ENCODE data around the gene SPATA20.

SPATA20 gene

DNA sequence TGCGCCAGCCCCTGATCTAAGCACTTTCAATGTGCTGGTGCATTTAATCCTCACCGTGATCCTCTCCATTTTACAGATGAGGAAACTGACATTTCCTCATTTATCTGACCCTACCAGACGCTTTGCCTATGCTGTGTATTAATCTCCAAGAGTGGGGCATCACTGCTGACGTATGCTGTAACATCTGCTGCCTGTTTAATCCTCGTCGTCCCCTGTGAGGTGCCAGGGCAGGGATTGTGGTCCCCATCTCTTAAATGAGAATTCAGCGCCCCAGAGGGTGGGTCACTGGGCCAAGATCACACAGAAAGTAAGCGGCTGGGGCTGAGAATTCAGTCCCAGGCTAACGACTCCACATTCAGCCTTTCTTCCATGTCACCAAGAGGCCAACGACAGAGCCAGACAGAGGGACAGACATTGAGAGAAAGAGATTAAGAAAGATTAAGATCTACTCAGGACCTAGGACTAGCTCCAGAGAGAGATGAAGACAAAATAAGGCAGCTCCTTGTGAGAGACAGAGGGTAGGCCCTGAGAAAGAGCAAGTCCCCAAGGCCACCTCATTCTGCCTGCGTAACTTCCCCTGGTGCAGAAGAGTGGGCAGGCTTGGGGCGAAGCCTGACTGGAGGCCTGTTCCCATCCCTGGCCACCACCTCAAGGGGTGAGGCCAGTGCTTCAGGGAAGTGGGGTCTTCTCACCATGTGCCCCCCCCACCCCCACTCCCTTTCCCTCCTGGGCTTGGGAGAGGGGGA is 27.1 kb downstream of the SPATA20 start:
- no peak for DNase-seq (ENCODE audit: low read depth in 1 of 2, low spot score in 1 of 2)

DNA sequence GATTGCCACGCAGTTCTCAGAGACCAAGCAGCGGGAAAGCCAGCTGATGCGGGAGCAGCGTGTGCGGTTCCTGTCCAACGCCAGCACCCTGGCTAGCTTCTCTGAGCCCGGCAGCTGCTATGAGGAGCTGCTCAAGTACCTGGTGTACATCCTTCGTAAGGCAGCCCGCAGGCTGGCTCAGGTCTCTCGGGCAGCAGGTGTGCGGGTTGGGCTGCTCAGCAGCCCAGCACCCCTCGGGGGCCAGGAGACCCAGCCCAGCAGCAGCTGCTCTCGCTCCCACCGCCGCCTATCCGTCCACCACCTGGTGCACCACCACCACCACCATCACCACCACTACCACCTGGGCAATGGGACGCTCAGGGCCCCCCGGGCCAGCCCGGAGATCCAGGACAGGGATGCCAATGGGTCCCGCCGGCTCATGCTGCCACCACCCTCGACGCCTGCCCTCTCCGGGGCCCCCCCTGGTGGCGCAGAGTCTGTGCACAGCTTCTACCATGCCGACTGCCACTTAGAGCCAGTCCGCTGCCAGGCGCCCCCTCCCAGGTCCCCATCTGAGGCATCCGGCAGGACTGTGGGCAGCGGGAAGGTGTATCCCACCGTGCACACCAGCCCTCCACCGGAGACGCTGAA is 28.7 kb downstream of the SPATA20 start:
- DNase-seq (ENCODE audit: low read depth in 1 of 2, low spot score in 1 of 2) = no peak

DNA sequence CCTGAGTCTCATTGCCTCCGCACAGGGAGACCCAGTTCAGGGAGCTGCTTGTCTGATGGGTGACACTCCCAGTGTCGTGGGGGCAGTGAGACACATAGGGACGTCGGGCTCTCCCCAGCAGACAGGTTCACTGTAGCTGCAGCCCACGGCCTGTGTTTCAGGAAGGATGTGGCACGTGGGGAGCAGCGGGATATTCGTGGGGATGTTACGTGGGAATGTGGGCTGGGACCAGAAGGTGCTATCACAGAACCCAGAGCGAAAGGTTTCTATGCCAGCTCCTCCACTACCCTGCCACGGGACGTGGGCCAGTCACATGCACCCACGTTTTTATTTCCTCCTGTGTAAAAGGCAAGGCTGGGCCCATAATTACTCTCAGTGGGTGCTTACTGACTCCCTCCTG is 29.9 kb downstream of the SPATA20 start:
- no peak for DNase-seq (ENCODE audit: low read depth in 1 of 2, low spot score in 1 of 2)

DNA sequence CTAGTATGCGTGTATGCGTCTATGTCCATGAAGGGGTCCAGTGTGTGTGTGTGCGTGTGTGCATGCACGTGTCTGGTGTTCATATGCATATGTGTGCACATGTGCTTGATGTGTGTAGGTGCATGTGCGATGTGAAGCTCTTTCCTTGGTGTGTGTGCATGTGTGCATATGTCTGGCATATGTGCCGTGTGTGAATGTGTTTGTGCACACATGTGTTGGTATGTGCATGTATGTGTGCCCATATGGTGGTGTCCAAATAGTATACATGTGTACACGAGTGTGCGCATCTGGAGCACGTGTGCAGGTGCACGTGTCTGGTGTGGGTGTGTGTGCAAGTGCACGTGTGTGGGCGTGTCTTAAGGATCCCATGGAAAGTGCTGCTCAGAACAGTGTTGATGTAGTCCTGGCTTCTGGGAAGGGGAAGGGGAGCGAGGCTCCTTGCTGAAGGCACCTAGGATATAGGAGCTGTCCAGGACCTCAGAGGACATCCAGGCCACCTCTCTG is 30.5 kb downstream of the SPATA20 start:
- DNase-seq (ENCODE audit: low read depth in 1 of 2, low spot score in 1 of 2) = no peak

DNA sequence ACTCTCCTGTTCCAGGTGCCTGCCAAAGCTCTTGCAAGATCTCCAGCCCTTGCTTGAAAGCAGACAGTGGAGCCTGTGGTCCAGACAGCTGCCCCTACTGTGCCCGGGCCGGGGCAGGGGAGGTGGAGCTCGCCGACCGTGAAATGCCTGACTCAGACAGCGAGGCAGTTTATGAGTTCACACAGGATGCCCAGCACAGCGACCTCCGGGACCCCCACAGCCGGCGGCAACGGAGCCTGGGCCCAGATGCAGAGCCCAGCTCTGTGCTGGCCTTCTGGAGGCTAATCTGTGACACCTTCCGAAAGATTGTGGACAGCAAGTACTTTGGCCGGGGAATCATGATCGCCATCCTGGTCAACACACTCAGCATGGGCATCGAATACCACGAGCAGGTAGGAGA is 31.2 kb downstream of the SPATA20 start:
- no peak for DNase-seq (ENCODE audit: low read depth in 1 of 2, low spot score in 1 of 2)

DNA sequence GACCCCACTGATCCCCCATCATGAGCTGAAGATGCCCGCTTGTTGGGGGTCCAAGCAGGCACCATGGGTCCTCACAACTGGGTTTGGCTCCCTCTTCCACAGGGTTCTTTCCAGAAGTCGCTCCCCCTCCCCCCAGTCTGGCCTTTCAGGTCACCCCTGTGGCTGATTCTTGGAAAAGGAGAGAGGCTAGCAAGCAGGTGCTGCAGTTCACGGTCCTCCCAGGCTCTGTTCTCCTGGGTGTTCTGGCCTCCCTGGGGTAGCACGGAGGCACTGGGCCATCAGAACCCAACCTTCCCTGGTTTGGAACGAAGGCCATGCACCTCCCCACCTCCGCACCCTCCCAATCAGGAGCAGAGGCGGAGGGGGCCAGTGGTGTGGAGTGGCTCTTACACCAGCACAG is 32.4 kb downstream of the SPATA20 start:
- DNase-seq (ENCODE audit: low read depth in 1 of 2, low spot score in 1 of 2) = no peak

DNA sequence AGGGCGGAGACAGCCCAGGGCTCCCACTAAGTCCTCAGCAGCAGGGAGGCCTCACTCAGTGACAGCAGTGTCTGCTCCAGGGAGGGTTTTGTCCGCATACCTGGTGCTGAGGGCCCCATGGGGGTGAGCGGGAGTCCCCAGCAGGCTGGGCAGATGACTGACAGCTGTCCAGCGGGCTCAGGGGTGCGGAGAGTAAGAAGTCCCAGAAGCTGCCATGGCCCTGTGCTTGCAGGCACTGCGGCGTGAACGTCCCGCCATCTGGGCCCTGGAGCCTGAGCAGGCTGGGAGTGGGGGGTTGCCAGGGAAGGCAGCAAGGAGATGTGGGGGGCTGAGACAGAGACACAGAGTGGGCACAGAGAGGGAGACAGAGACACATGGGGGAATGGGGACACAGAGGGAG is 33.7 kb downstream of the SPATA20 start:
- no peak for DNase-seq (ENCODE audit: low read depth in 1 of 2, low spot score in 1 of 2)

DNA sequence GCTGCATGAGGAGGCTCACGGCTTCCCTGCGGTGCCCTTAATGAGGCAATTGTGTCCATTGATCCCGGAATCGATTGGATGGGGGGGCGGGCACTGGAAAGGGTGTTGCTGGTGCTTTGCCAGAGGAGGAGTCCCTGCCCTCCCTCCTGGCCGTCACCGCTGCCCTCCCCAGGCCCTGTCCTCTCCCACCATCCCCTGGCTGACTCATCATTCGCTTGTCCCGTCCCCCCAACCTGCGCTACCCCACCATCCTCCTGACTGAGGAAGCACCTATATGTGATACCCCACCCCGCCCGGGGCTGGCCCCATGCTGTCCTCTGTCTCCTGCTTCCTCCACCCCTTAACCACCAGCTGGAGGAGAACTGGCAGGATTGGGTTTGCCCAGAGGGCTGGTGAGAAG is 34.3 kb downstream of the SPATA20 start:
- DNase-seq (ENCODE audit: low read depth in 1 of 2, low spot score in 1 of 2) = no peak

DNA sequence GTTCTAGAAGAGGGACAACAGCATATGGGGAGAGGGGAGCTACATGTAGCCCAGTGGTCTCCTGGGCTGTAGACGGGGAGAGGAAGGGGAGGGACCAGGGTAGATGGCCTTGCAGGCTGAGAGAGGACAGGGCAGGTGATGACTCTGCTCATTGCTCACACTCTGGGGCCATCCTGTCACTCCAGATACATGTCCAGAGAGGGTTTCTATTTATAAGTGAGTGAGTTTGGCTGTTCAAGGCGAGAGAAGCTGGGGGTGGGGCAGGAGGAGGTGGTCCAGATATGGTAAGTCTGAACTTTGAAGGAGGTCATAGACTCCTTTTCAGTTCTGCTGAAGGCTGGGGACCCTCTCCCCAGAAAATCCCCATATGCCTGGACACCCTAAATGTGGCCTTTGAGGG is 35.8 kb downstream of the SPATA20 start:
- no peak for DNase-seq (ENCODE audit: low read depth in 1 of 2, low spot score in 1 of 2)

DNA sequence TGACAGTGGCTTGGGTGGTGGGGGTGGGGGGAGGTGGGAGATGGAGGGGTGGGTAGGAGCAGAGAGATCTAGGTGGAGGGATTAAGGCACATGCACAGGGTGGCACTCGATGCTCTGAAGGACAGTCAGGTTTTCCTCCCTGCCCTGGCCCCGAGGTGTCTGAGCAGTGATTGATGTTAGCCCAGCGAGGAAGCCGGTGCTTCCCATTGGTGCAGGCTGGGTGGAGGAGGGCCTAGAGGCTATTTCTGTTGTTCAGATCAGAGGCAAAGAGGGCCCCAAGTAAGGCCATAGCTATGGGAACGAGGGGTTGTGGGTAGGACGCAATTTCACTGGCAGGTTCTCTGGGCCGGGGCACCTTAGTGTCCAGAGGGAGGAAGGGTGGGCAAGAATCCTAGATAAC is 36.7 kb downstream of the SPATA20 start:
- DNase-seq (ENCODE audit: low read depth in 1 of 2, low spot score in 1 of 2) = no peak

DNA sequence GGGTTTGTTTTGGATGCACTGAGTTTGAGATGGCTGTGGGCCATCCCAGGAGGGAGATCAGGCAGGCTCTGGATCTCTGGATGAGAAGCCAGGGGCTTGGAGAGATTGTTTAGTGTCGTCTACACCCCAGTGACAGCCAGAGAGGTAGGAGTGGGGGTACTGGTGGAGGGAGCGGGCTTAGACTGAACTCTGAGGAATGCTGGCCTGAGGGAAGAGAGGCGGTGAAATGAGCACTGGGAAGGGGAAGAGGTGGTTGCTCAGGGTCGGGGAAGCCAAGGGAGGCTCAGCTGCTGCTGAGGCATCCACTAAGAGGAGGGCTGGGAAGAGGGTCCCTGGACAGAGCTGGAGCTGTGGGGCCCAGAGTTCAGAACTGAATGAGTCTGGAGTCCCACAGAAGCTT is 37.1 kb downstream of the SPATA20 start:
- DNase-seq (ENCODE audit: low read depth in 1 of 2, low spot score in 1 of 2) = no peak

DNA sequence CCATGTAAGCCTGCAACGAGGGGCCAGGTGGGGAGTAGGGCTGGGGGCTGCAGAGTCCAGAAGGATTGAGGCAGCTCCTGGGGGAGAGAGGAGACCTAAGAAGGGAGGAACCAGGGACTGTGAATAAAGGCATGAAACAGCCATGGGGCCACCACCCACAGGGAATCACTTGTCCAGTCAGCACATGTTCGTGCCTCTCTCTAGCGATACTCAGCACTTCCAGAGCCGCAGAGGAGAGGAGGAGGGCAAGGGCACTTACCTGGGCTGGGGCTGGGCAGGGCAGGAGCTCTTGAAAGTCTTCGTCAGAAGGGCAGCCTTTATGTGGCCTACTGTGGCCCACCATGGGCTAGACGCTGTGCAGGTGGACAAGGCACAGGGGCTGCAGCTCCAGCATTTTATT is 37.8 kb downstream of the SPATA20 start:
- DNase-seq (ENCODE audit: low read depth in 1 of 2, low spot score in 1 of 2) = no peak

DNA sequence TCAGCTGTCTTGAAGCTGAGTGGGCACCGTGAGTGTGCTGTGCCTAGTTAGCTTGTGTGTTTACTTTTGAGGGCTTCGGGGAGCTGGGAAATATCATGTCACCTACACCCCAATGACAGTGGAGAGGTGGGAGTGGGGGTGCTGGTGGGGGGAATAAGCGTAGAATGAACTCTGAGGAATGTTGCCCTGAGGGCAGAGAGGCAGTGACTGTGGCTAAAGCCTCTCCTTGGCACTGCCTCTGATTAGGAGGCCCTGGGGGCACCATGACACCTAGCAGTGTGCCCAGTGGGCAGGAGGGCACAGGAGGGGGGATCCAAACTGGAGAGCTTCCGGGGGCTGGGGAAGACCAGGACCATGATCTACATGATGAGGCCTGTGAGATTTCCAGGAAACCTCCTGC is 38.4 kb downstream of the SPATA20 start:
- DNase-seq (ENCODE audit: low read depth in 1 of 2, low spot score in 1 of 2) = no peak

DNA sequence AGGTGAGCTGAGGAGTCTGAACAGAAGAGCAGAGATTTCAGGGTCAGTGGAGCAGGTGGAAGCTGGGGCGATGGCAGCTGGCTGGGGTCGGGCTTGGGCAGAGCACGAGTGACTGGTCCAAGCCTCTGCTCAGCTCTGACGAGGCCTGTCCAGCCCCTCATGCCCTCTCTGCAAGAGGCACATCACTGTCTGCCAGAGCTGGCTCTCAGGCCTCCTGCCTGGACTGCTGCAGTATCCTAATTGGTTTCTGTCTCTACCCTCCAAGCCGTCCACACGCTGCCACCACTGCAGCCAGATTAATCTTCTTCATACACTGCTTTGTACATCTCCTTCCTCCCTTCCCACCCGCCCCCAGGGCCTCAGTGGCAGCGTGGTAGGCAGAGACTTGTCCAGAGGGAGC is 38.9 kb downstream of the SPATA20 start:
- DNase-seq (ENCODE audit: low read depth in 1 of 2, low spot score in 1 of 2) = no peak

DNA sequence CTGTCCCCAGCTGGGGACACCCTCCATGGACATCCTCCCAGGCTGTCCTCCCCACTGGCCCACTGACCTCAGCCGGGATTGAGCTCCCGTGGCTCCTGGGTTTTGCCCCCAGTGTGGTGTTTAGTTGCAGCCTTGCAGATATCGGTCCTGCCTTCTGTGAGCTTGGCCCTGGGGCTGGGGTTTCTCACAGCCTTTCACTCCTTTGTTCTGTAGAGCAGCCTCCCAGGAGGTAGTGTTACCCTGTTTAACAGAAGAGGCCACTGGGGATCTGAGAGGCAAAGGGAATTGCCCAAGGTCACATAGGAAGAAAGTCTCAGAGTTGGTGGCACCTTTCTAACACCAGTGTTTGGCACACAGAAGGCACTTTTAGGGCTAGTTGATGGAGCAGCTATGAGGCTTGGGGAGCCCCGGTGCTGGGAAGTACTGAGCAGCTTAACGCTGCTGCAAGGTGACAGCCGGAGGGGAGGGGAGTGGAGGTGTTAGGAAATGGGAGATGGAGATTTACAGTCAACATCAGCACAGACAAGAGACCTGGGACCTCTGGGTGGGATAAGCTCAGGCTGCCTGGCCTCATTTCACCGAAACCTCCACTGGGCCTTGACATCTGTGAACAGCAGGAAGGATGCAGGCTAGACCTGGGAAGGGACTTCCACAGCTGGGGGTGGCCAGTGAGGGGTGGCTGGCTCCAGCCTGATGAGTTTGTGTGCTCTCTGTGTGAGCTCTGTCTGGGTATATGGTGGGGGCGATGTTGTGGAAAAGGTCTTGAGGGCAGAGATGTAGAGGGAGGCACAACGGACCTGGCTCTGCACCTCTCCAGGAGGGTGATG is 39.7 kb downstream of the SPATA20 start:
- no peak for DNase-seq (ENCODE audit: low read depth in 1 of 2, low spot score in 1 of 2)

DNA sequence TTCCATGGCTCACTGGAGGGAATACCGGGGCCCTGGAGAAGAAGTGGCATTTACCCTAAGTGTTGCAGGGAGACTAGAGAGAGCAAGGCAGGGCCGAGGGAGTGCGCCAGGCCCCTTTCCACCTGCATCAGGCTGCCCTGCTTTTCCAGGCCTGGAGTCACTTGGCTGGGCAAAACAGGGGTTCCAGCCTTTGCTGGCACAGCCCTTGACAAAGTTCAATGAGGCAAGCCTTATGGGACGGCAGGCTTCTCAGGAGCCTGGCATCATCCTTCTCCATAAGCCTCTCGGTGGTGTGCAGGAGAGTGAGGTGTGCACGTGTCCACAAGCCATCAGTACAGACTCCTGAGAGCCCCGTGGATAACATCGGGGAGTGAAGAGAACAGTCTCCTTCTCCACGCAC is 40.6 kb downstream of the SPATA20 start:
- no peak for DNase-seq (ENCODE audit: low read depth in 1 of 2, low spot score in 1 of 2)

DNA sequence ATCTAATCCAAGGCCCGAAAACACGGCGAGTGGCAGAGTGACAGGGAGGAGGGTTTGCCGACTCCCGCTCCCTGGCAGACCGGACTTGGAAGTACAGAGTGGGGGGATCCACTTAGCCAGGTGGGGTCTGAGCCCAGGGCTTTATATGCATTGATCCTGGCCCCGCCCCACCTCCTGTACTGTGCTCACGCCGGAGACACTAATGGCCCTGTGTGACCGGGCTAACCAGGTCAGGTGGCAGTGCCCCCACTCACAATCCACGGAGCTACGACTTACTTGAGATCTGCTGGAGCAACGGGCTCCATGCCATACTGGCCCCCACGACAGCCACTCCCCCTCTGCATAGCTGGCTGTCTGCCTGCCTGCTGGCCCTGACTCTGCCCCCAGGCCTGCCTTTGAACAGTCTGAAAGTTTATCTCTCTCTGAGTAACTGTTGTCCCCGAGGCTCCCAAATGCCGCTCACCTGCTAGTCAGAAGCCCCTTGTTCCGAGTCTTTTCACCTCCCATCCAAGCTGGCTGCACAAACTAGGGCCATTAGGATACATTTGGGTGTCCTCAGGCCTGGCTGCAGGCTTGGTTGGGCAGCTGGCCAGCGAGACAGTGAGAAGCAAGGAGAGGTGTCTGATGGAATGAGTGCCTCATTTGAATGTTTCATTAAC is 41.5 kb downstream of the SPATA20 start:
- DNase-seq (ENCODE audit: low read depth in 1 of 2, low spot score in 1 of 2) = no peak

DNA sequence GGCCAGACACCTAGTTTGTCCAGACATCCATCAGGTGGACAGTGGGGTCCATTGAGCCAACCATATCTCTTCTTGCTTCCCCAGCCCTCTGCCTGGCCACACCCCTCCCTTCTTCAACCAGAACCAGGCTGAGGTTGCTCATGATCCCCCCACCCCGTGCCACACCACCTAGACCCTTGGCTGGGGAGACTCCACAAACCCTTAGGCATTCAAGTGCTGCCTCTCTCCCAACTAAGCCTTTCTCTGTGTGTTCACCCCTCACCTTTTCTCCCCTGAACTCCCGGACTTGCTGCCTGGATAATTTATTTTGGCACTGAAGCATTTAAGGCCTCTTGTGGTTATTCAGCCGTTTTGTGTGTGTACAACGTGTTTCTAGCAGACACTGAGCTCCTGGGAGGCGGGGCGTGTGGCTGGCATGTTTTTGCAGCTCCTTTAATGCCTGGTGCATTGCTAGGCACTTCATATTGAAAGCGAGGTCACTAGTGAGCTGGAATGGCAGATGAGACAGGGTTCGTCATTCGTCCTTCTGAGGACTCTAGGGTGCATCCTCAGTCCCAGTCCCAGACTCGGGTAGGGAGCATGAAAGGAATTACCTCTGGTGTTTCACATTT is 42.2 kb downstream of the SPATA20 start:
- DNase-seq (ENCODE audit: low read depth in 1 of 2, low spot score in 1 of 2) = no peak

DNA sequence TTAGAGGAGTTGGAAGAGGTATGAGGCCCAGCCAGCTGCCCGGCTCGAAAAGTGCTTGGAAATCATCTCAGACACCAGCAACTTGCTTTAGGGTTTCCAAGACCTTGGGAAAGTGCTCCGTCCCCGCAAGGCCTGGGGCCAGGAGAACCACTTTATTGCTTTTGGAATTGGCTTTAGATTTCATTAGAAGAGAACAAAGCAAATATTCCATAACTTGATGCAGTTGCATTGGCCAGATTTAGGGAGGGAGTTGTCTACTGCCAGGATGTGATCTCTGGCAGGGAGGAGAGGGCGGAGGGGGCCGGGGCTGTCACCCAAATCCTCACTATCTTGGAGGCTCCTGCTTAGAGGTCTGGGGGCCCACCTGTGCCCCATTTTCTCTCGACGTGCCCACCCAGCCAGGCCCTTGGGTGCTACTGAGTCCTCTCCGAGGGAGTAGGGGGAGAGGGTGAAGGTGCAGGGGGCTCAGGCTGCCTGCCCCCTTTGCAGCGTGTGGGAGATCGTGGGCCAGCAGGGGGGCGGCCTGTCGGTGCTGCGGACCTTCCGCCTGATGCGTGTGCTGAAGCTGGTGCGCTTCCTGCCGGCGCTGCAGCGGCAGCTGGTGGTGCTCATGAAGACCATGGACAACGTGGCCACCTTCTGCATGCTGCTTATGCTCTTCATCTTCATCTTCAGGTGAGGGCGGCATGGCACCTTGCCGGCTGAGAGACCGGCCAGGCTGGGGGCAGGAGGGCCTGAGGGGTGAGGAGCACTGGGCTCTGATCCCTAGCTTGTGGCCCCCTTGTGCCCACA is 44.2 kb downstream of the SPATA20 start:
- no peak for DNase-seq (ENCODE audit: low read depth in 1 of 2, low spot score in 1 of 2)

DNA sequence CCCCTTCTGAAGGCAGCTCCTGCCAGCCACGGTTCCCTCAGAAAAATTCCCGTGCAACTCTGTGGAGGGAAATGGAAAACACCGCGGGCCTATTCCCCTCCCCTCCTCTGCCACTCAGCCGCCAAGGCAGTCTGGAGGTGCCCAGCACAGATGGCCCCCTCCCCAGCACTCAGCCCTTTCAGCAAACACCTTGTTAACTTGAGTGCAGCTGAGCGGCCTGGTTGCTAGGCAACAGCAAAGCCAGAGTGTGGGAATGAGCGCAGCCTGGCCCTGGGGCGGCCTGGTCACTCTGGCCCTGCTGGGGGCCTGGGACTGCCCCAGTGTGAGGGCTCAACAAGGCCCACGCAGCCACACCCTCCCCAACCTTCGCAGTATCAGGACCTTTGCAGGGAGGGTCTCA is 46.3 kb downstream of the SPATA20 start:
- DNase-seq (ENCODE audit: low read depth in 1 of 2, low spot score in 1 of 2) = no peak
